Measurements from ENCODE around the gene L3MBTL1. TPM values are rescaled to one million over a fixed set of nuclear protein-coding genes. Genes with fewer than 3 reads are reported as not detected.
"Not testable (repeated sequence)": the region's sequence is repeated elsewhere in the genome, so short reads cannot be mapped to it uniquely, and the experiment has no call there.

Gene L3MBTL1
- total RNA-seq, 1 donor from 2014 or later, result 8.9 TPM

GRCh38 chr20:43472671-43473380, 34.7 kb upstream of the L3MBTL1 start:
- Mint-ChIP-seq H3K4me3 (no peak overlapping the region), H3K9me3 (no peaks in the 10 kb centered on the region), H3K27ac (no peak overlapping the region), H3K27me3 (ENCODE audit: insufficient read depth) (peaks cover 11% of the 10 kb centered on the region), H3K4me1 (ENCODE audit: low read depth) (no peaks in the 10 kb centered on the region), H3K36me3 (ENCODE audit: low read depth) (peaks cover 5% of the 10 kb centered on the region)
- intact Hi-C loops (cut with micrococcal nuclease), result no loop called here
- no peak for DNase-seq (ENCODE audit: low spot score)

GRCh38 chr20:43473381-43473704, 34.2 kb upstream of the L3MBTL1 start:
- no peak overlapping the region for H3K4me3 Mint-ChIP-seq
- no peak overlapping the region for H3K27ac Mint-ChIP-seq
- no peak for DNase-seq (ENCODE audit: low spot score)
- H3K4me1 Mint-ChIP-seq (ENCODE audit: low read depth), result no peaks in the 10 kb centered on the region
- peaks cover 15% of the 10 kb centered on the region for H3K27me3 Mint-ChIP-seq (ENCODE audit: insufficient read depth)
- intact Hi-C loops (cut with micrococcal nuclease), result no loop called here
- H3K9me3 Mint-ChIP-seq, result no peaks in the 10 kb centered on the region
- H3K36me3 Mint-ChIP-seq (ENCODE audit: low read depth), result peaks cover 5% of the 10 kb centered on the region

- H3K27me3 Mint-ChIP-seq (ENCODE audit: insufficient read depth), result peaks cover 15% of the 10 kb centered on the region
- H3K27ac Mint-ChIP-seq, result no peak overlapping the region
- intact Hi-C loops (cut with micrococcal nuclease), result no loop called here
- H3K9me3 Mint-ChIP-seq, result no peaks in the 10 kb centered on the region
- no peak for DNase-seq (ENCODE audit: low spot score)
- H3K36me3 Mint-ChIP-seq (ENCODE audit: low read depth), result no peaks in the 10 kb centered on the region
- no peak overlapping the region for H3K4me3 Mint-ChIP-seq
- H3K4me1 Mint-ChIP-seq (ENCODE audit: low read depth), result no peaks in the 10 kb centered on the region
Measured at GRCh38 chr20:43477193-43477592, 30.3 kb upstream of the L3MBTL1 start.

- intact Hi-C loops (cut with micrococcal nuclease), result no loop called here
- Mint-ChIP-seq H3K4me3 (no peak overlapping the region), H3K4me1 (ENCODE audit: low read depth) (no peaks in the 10 kb centered on the region), H3K27ac (no peak overlapping the region), H3K9me3 (no peaks in the 10 kb centered on the region), H3K27me3 (ENCODE audit: insufficient read depth) (peaks cover 15% of the 10 kb centered on the region), H3K36me3 (ENCODE audit: low read depth) (no peaks in the 10 kb centered on the region)
- DNase-seq (ENCODE audit: low spot score), result no peak
Measured at GRCh38 chr20:43477619-43478018, 29.9 kb upstream of the L3MBTL1 start.

- no peaks in the 10 kb centered on the region for H3K27me3 Mint-ChIP-seq (ENCODE audit: insufficient read depth)
Measured at GRCh38 chr20:43490038-43490437, 17.5 kb upstream of the L3MBTL1 start.

GRCh38 chr20:43492101-43492500, 15.4 kb upstream of the L3MBTL1 start:
- H3K36me3 Mint-ChIP-seq (ENCODE audit: low read depth), result no peaks in the 10 kb centered on the region

More at GRCh38 chr20:43490038-43490437, 17.5 kb upstream of the L3MBTL1 start:
- intact Hi-C loops (cut with micrococcal nuclease), result no loop called here
- H3K36me3 Mint-ChIP-seq (ENCODE audit: low read depth), result no peaks in the 10 kb centered on the region
- no peak overlapping the region for H3K27ac Mint-ChIP-seq
- no peak overlapping the region for H3K4me3 Mint-ChIP-seq
- peaks cover 7% of the 10 kb centered on the region for H3K4me1 Mint-ChIP-seq (ENCODE audit: low read depth)
- peaks cover 15% of the 10 kb centered on the region for H3K9me3 Mint-ChIP-seq
- DNase-seq (ENCODE audit: low spot score), result no peak

GRCh38 chr20:43495388-43495787, 12.1 kb upstream of the L3MBTL1 start:
- H3K27ac Mint-ChIP-seq, result no peak overlapping the region
- H3K27me3 Mint-ChIP-seq (ENCODE audit: insufficient read depth), result no peaks in the 10 kb centered on the region
- H3K4me1 Mint-ChIP-seq (ENCODE audit: low read depth), result peaks cover 7% of the 10 kb centered on the region
- H3K9me3 Mint-ChIP-seq, result no peaks in the 10 kb centered on the region
- intact Hi-C loops (cut with micrococcal nuclease), result no loop called here
- DNase-seq (ENCODE audit: low spot score), result no peak
- H3K4me3 Mint-ChIP-seq, result no peak overlapping the region
- no peaks in the 10 kb centered on the region for H3K36me3 Mint-ChIP-seq (ENCODE audit: low read depth)

More at GRCh38 chr20:43492101-43492500, 15.4 kb upstream of the L3MBTL1 start:
- DNase-seq (ENCODE audit: low spot score), result no peak
- H3K9me3 Mint-ChIP-seq, result peaks cover 13% of the 10 kb centered on the region
- no peak overlapping the region for H3K4me3 Mint-ChIP-seq
- peaks cover 7% of the 10 kb centered on the region for H3K4me1 Mint-ChIP-seq (ENCODE audit: low read depth)
- no peaks in the 10 kb centered on the region for H3K27me3 Mint-ChIP-seq (ENCODE audit: insufficient read depth)
- intact Hi-C loops (cut with micrococcal nuclease), result loop anchor here (1.0 kb wide), 2 partner anchors 22 to 98 kb away; partner anchors contain the start of gene IFT52
- peak overlapping the region; percentile 34 for H3K27ac Mint-ChIP-seq

GRCh38 chr20:43502021-43502420, 5.5 kb upstream of the L3MBTL1 start:
- intact Hi-C loops (cut with micrococcal nuclease); H3K36me3 Mint-ChIP-seq (ENCODE audit: low read depth); H3K4me1 Mint-ChIP-seq (ENCODE audit: low read depth); H3K4me3 Mint-ChIP-seq; DNase-seq (ENCODE audit: low spot score); H3K27ac Mint-ChIP-seq; H3K9me3 Mint-ChIP-seq: not testable (repeated sequence)
- peaks cover 22% of the 10 kb centered on the region for H3K27me3 Mint-ChIP-seq (ENCODE audit: insufficient read depth)

GRCh38 chr20:43506238-43506637, 1.3 kb upstream of the L3MBTL1 start:
- peaks cover 35% of the 10 kb centered on the region for H3K27me3 Mint-ChIP-seq (ENCODE audit: insufficient read depth)
- no peaks in the 10 kb centered on the region for H3K9me3 Mint-ChIP-seq
- H3K4me3 Mint-ChIP-seq, result peak overlapping the region; percentile 2
- intact Hi-C loops (cut with micrococcal nuclease), result no loop called here
- H3K36me3 Mint-ChIP-seq (ENCODE audit: low read depth), result no peaks in the 10 kb centered on the region
- H3K27ac Mint-ChIP-seq, result no peak overlapping the region
- DNase-seq (ENCODE audit: low spot score), result no peak
- H3K4me1 Mint-ChIP-seq (ENCODE audit: low read depth), result no peaks in the 10 kb centered on the region

GRCh38 chr20:43508106-43508505, 609 bp downstream of the L3MBTL1 start:
- Mint-ChIP-seq H3K27ac (no peak overlapping the region), H3K27me3 (ENCODE audit: insufficient read depth) (peaks cover 39% of the 10 kb centered on the region), H3K4me3 (peak overlapping the region; percentile 51), H3K4me1 (ENCODE audit: low read depth) (no peaks in the 10 kb centered on the region), H3K36me3 (ENCODE audit: low read depth) (no peaks in the 10 kb centered on the region), H3K9me3 (no peaks in the 10 kb centered on the region)
- no peak for DNase-seq (ENCODE audit: low spot score)
- intact Hi-C loops (cut with micrococcal nuclease), result no loop called here

- Mint-ChIP-seq H3K27ac (no peak overlapping the region), H3K27me3 (ENCODE audit: insufficient read depth) (peaks cover 39% of the 10 kb centered on the region), H3K4me1 (ENCODE audit: low read depth) (no peaks in the 10 kb centered on the region), H3K36me3 (ENCODE audit: low read depth) (no peaks in the 10 kb centered on the region), H3K9me3 (no peaks in the 10 kb centered on the region), H3K4me3 (peak overlapping the region; percentile 51)
- DNase-seq (ENCODE audit: low spot score), result no peak
- intact Hi-C loops (cut with micrococcal nuclease), result no loop called here
Measured at GRCh38 chr20:43508604-43509040, 1.1 kb downstream of the L3MBTL1 start.

GRCh38 chr20:43511879-43512278, 4.4 kb downstream of the L3MBTL1 start:
- Mint-ChIP-seq H3K4me1 (ENCODE audit: low read depth) (no peaks in the 10 kb centered on the region), H3K27ac (no peak overlapping the region), H3K27me3 (ENCODE audit: insufficient read depth) (peaks cover 19% of the 10 kb centered on the region), H3K4me3 (no peak overlapping the region), H3K36me3 (ENCODE audit: low read depth) (no peaks in the 10 kb centered on the region), H3K9me3 (no peaks in the 10 kb centered on the region)
- intact Hi-C loops (cut with micrococcal nuclease), result loop anchor here (1.0 kb wide), 1 partner anchor 29 kb away; no protein-coding TSS in a partner anchor
- no peak for DNase-seq (ENCODE audit: low spot score)

GRCh38 chr20:43513372-43513930, 6.0 kb downstream of the L3MBTL1 start:
- DNase-seq (ENCODE audit: low spot score), result no peak
- Mint-ChIP-seq H3K4me1 (ENCODE audit: low read depth) (no peaks in the 10 kb centered on the region), H3K36me3 (ENCODE audit: low read depth) (no peaks in the 10 kb centered on the region), H3K4me3 (peak overlapping the region; percentile 95), H3K9me3 (no peaks in the 10 kb centered on the region), H3K27me3 (ENCODE audit: insufficient read depth) (peaks cover 9% of the 10 kb centered on the region), H3K27ac (no peak overlapping the region)
- intact Hi-C loops (cut with micrococcal nuclease), result no loop called here

Measured in activated T-helper 1 cell treated with anti-CD3 and anti-CD28 coated beads, Interleukin-12 subunit alpha, Interleukin-12 subunit beta, Interleukin-2, Interleukin-4 antibody, amounts not matched to agents 30 ng/mL and 10 ng/mL and 1 ng/mL, durations not matched to agents 14 hours and 24 hours and 36 hours (primary cell).